ENCODE results near the gene SLC12A3. TPM values are rescaled to one million over a fixed set of nuclear protein-coding genes. Genes with fewer than 3 reads are reported as not detected.

SLC12A3 gene
- total and polyA plus RNA-seq, 2 of the 8 experiments (the other 6 are each of a cell fraction or from before 2014, with no cell fraction given), result not detected

GRCh38 chr16:56882077-56882800 is 17.2 kb downstream of the SLC12A3 start:
- CTCF ChIA-PET (ENCODE audit: partially characterized antibody), result interaction anchor here (0.9 to 2.3 kb wide), 5 partner anchors 13 to 179 kb away, joined by 3 to 8 read pairs (median 6); no protein-coding TSS in a partner anchor
- no peak overlapping the region for H3K14ac ChIP-seq (ENCODE audit: insufficient read length)
- TF ChIP-seq YY1 (IDR thresholded peaks at IDR 0.05; ENCODE audit: low read depth, low read length) (no peak), POLR2AphosphoS5 (IDR thresholded peaks at IDR 0.05; ENCODE audit: low read depth, low read length) (no peak), CHD2 (IDR thresholded peaks at IDR 0.05; ENCODE audit: low read length) (no peak), ZNF274 (IDR thresholded peaks at IDR 0.05; ENCODE audit: borderline replicate concordance, extremely low read depth, low read length) (no peak), SRF (IDR thresholded peaks at IDR 0.05; ENCODE audit: low read depth, low read length) (no peak), USF2 (IDR thresholded peaks at IDR 0.05; ENCODE audit: low read length) (no peak), CREB1 (IDR thresholded peaks at IDR 0.05) (no peak), RFX5 (IDR thresholded peaks at IDR 0.05; ENCODE audit: borderline replicate concordance, low read depth, low read length) (no peak), CBX8 (IDR thresholded peaks at IDR 0.05; ENCODE audit: borderline replicate concordance, low read depth, low read length) (no peak), NANOG (IDR thresholded peaks at IDR 0.05; ENCODE audit: insufficient read depth, low read depth, low read length, poor library complexity, severe bottlenecking) (no peak), SIRT6 (IDR thresholded peaks at IDR 0.05; ENCODE audit: low read length) (no peak), TEAD4 (IDR thresholded peaks at IDR 0.05; ENCODE audit: low read depth, low read length) (no peak), PHF8 (conservative IDR thresholded peaks at IDR 0.05; ENCODE audit: low read depth, low read length) (no peak)

More at GRCh38 chr16:56882077-56882800, 17.2 kb downstream of the SLC12A3 start:
- H4K5ac ChIP-seq (ENCODE audit: insufficient read length, low read depth, low read length), result no peak overlapping the region
- H4K8ac ChIP-seq (ENCODE audit: extremely low read depth, insufficient read depth, low read length), result no peak overlapping the region
- no peak overlapping the region for H2BK15ac ChIP-seq (ENCODE audit: low read length)
- H4K91ac ChIP-seq (replicated peaks; ENCODE audit: insufficient read length, low read length), result no peak overlapping the region
- H3K23me2 ChIP-seq (ENCODE audit: low read depth, low read length), result no peaks in the 10 kb centered on the region
- no peaks in the 10 kb centered on the region for H3K27me3 ChIP-seq (replicated peaks in 1 of 4; ENCODE audit: control insufficient read depth in 3 of 4, extremely low read depth in 1 of 4, insufficient read depth in 3 of 4, low read length in 3 of 4)
- no peak overlapping the region for H3K4me2 ChIP-seq (ENCODE audit: insufficient read depth in 1 of 2, low read depth in 2 of 2, low read length in 2 of 2)
- peaks cover 17 to 28% of the 10 kb centered on the region in 2 experiments for H3K9me3 ChIP-seq (ENCODE audit: insufficient read depth in 2 of 2, low read depth in 1 of 2, low read length in 1 of 2)
- no peak overlapping the region for H3K56ac ChIP-seq (replicated peaks; ENCODE audit: insufficient read length, low read depth, low read length)
- no peaks in the 10 kb centered on the region for H3K79me2 ChIP-seq (ENCODE audit: control insufficient read depth in 1 of 2, insufficient read depth in 2 of 2, low read length in 2 of 2)
- H3K4me1 ChIP-seq (replicated peaks in 1 of 4; ENCODE audit: control insufficient read depth in 3 of 4, insufficient read depth in 4 of 4, low read length in 3 of 4), result no peaks in the 10 kb centered on the region
- H3K18ac ChIP-seq (ENCODE audit: extremely low read depth, low read length), result no peak overlapping the region
- 95% methylated on average over 8 of the region's 8 CpGs; no CpG with 5 or more reads in 1 of the 2 experiments for WGBS, 2 experiments (ENCODE audit: extremely low coverage in 1 of 2, insufficient coverage in 1 of 2, insufficient read length in 1 of 2, insufficient replicate concordance in 2 of 2, low coverage in 1 of 2, low lambda C conversion rate in 2 of 2, missing lambda C conversion rate in 1 of 2)
- no peak overlapping the region for H2AK5ac ChIP-seq (ENCODE audit: low read depth, low read length)
- POLR2A ChIA-PET (ENCODE audit: partially characterized antibody), result interaction anchor here (2.6 kb wide), 1 partner anchor 49 kb away, joined by 10 read pairs; no protein-coding TSS in a partner anchor
- no peak overlapping the region for H3K4ac ChIP-seq (replicated peaks; ENCODE audit: insufficient read length, low read depth, low read length)
- no peaks in the 10 kb centered on the region for H3K36me3 ChIP-seq (ENCODE audit: control insufficient read depth in 2 of 4, insufficient read depth in 4 of 4, low read length in 3 of 4)
- no peak overlapping the region for H2BK20ac ChIP-seq (ENCODE audit: low read length)
- H4K20me1 ChIP-seq (replicated peaks in 1 of 2; ENCODE audit: control insufficient read depth in 1 of 2, insufficient read depth in 2 of 2, low read length in 2 of 2), result no peaks in the 10 kb centered on the region
- no peak overlapping the region for H2BK12ac ChIP-seq (ENCODE audit: low read depth, low read length)
- no peak overlapping the region for H2AFZ ChIP-seq (ENCODE audit: low read length)
- no peaks in the 10 kb centered on the region for H3K79me1 ChIP-seq (ENCODE audit: low read depth, low read length)
- H3K27ac ChIP-seq (ENCODE audit: low read depth, low read length), result no peak overlapping the region
- FAIRE-seq (no peak), DNase-seq (ENCODE audit: low read depth in 1 of 2, low spot score in 2 of 2) (no peak)
- no peak overlapping the region for H3K9ac ChIP-seq (replicated peaks in 1 of 4; ENCODE audit: extremely low read depth in 1 of 4, low read depth in 3 of 4, low read length in 3 of 4)
- H2BK5ac ChIP-seq (ENCODE audit: low read depth, low read length), result no peak overlapping the region
- H2BK120ac ChIP-seq (replicated peaks; ENCODE audit: low read depth, low read length), result no peak overlapping the region
- H3K23ac ChIP-seq (ENCODE audit: insufficient read length), result no peak overlapping the region
- no peak overlapping the region for H3K4me3 ChIP-seq (ENCODE audit: extremely low read depth in 1 of 4, insufficient read depth in 2 of 4, low read depth in 3 of 4, low read length in 4 of 4)

Data from H1 (cell line).